HG02763 (cell line): ENCODE measurements around the gene OR5D18.
"Not testable (repeated sequence)": the region's sequence is repeated elsewhere in the genome, so short reads cannot be mapped to it uniquely, and the experiment has no call there.

Experiments used
- ATAC-seq: cut with Tn5 transposase; IDR thresholded peaks from one replicate; pipeline ENCODE4 v1.9.1; 2021; ENCODE audit warnings: mild to moderate bottlenecking, moderate library complexity; ENCODE audit not compliant: unreplicated experiment

Gene OR5D18

GRCh38 chr11:55819330-55819729, at the start of gene OR5D18:
Gene OR5D18, plus strand, starts transcription at chr11:55819630. Its CDS starts 0 bp downstream, at chr11:55819630.
- ATAC-seq, result no peak

- no peak for ATAC-seq
These were observed 46.3 kb upstream of the OR5D18 start, which contains the start of gene OR5D13 for GRCh38 chr11:55773138-55773537. Gene OR5D13, plus strand, starts transcription at chr11:55773438. Its CDS starts 0 bp downstream, at chr11:55773438.

- no peak for ATAC-seq
These were observed 27.8 kb upstream of the OR5D18 start for GRCh38 chr11:55791606-55792005.

- no peak for ATAC-seq
These were observed 26.1 kb upstream of the OR5D18 start for GRCh38 chr11:55793321-55793720.

- no peak for ATAC-seq
These were observed 24.2 kb upstream of the OR5D18 start, which contains the start of gene OR5D14 for GRCh38 chr11:55795256-55795655. Gene OR5D14, plus strand, starts transcription at chr11:55795556. Its CDS starts 0 bp downstream, at chr11:55795556.

GRCh38 chr11:55806248-55806647, 13.2 kb upstream of the OR5D18 start:
- no peak for ATAC-seq

- ATAC-seq, result no peak
These were observed 8.4 kb upstream of the OR5D18 start, which contains the start of gene OR5L1 for GRCh38 chr11:55811067-55811466. Gene OR5L1, plus strand, starts transcription at chr11:55811367. Its CDS starts 100 bp downstream, at chr11:55811467.

GRCh38 chr11:55826919-55827318, 7.5 kb downstream of the OR5D18 start, which contains the start of gene OR5L2:
Gene OR5L2, plus strand, starts transcription at chr11:55827219. Its CDS starts 0 bp downstream, at chr11:55827219.
- ATAC-seq, result no peak

- ATAC-seq, result no peak
These were observed 19.0 kb downstream of the OR5D18 start, which contains the start of gene OR5D16 for GRCh38 chr11:55838452-55838851. Gene OR5D16, plus strand, starts transcription at chr11:55838752. Its CDS starts 0 bp downstream, at chr11:55838752.

GRCh38 chr11:55847453-55847852, 28.0 kb downstream of the OR5D18 start:
- no peak for ATAC-seq

- no peak for ATAC-seq
These were observed 29.6 kb downstream of the OR5D18 start for GRCh38 chr11:55849037-55849436.

- ATAC-seq, result no peak
These were observed 32.7 kb downstream of the OR5D18 start for GRCh38 chr11:55852141-55852540.

GRCh38 chr11:55854704-55855103, 35.3 kb downstream of the OR5D18 start:
- ATAC-seq, result no peak

GRCh38 chr11:55867354-55867753, 47.9 kb downstream of the OR5D18 start:
- not testable (repeated sequence) for ATAC-seq
